Stomach (tissue), 4 donors: ENCODE data around the gene XKR3.
"Not testable (repeated sequence)": the region's sequence is repeated elsewhere in the genome, so short reads cannot be mapped to it uniquely, and the experiment has no call there.

ENCODE experiments used
- EP300 ChIP-seq: sonication (generic); formaldehyde crosslinking; IDR thresholded peaks from one replicate; pipeline ENCODE4 v1.6.1; 2017; ENCODE audit warnings: antibody characterized with exemption
- POLR2A ChIP-seq, 4 donors: fragments of 450-650 bp; IDR thresholded peaks; one replicate each; pipeline ENCODE4 v1.6.1; 2016; ENCODE audit warnings: antibody characterized with exemption in 4 of 4, control low read depth in 2 of 4, mild to moderate bottlenecking in 1 of 4, moderate library complexity in 1 of 4

DNA sequence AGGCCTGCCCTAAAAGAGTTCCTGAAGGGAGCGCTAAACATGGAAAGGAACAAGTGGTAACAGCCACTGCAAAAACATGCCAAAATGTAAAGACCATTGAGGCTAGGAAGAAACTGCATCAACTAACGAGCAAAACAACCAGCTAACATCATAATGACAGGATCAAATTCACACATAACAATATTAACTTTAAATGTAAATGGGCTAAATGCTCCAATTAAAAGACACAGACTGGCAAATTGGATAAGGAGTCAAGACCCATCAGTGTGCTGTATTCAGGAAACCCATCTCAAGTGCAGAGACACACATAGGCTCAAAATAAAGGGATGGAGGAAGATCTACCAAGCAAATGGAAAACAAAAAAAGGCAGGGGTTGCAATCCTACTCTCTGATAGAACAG, 57.3 kb downstream of the XKR3 start:
- TF ChIP-seq POLR2A (IDR thresholded peaks at IDR 0.05); EP300: not testable (repeated sequence)
